Measurements from ENCODE around the gene IVD.
A peak's percentile ranks its signal among the peaks of the same experiment; 100 is the strongest.

The IVD gene

DNA sequence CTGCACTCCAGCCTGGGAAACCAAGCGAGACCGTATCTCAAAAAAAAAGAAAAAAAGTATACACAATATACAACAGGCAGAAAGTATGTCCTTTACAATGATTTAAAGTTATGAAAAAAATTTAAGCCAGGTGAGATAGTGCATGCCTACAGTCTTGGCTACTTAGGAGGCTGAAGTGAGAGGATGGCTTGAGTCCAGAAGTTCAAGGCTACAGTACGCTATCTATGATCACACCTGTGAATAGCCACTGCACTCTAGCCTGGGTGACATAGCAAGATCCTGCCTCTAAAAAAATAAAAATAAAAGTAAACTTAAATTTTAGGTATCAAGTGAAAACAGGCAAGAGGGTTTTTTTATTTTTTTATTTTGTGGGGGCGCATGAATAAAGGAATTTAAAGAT, 26.2 kb upstream of the IVD start:
- no peak for DNase-seq

DNA sequence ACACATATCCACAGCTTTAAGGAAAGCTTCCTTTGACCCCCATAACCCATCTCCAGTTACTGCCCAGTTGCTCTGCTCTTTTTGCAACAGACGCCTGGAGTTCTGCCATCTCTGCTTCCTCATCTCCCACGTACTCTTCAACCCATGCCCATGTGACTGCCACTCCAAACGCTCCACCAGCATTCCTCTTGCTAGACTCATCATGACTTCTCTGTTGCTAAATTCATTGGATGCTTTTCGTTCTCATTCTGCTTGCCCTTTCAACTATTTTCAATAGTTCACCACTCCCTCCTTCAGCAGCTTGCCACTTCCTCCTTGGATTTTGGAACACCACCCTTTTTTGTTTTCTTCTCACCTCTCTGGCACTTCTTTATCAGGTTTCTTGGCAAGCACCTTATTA, 25.7 kb upstream of the IVD start:
- DNase-seq: no peak

DNA sequence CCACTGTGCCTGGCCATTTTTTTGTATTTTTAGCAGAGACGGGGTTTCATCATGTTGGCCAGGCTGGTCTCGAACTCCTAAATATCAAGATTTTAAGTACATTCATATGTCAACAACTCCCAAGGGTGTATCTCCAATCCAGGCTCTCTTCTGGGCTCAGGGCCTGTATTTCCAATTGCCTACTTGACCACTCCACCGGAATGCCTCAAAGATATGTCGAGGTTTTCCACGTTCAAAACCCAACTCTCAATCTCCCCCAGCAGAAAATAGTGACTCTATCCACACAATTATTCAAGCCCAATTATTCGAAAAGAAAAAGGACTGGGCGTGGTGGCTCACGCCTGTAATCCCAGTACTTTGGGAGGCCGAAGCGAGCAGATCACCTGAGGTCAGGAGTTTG, 25.0 kb upstream of the IVD start:
- DNase-seq: no peak

DNA sequence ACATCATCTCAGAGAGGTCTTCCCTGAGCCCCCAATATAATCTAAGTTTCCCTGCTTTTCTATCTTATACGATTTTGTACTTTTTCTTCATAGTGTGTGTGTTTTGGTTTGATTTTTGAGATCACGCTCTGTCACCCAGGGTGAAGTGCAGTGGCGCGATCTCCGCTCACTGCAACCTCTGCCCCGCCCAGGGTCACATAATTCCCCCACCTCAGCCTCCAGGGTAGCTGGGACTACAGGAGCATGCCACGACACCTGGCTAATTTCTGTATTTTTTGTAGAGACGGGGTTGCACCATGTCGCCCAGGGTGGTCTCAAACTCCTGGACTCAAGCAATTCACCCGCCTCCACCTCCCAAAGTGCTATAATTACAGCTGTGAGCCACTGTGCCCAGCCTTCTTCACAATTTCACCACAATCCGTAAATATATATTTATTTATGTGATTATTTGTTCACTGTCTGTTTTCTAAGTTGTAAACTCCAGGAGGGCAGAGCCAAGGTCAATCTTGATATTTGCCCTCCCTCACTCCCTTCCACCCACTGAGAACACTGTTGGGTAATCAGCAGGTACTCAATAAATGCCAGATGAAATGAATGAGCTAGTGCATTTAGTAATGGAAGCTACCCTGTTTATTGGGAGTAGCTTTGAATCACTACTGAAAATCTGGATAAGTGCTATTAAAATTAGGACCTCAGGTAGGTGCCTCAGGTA, 23.6 kb upstream of the IVD start:
- no peak for DNase-seq

DNA sequence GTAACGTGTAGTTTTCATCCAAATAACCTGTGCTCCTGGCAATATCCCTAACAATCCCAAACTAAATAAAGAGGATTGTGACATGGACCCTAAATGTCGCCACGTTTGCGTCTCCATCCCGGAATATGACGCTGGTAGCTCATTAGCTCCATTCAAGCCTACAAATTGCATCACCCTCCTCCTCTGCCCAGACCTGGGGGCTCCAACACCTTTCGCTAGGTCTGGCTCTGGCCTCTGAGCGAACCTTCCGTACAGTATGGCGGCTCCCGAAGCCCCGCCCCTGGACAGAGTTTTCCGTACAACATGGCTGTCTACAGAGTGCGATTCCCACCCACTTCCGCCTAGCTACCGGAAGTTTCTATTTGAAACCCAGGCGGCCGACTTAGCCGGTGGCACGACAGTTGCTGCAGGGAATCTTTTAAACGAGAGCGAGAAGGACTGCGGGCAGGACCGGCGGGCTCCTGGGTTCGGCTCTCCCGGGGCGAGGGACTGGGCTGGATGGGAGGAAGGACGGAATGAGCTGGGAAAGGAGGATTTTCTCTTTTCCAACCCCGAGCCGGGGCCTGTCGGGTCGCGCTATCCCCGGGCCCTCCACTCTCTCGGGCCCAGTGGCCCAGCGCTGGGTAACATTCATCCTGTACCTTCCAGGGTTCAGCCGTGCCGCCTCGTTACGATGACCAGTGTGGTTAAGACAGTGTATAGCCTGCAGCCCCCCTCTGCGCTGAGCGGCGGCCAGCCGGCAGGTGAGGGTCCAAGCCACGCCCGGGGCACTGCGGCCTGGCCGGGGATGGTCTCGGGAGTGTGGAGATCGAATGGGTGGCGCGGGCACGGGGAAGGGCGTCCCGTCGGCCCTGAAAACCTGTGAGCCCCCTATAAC, 22.8 kb upstream of the IVD start, which contains the start of gene KNSTRN:
Gene KNSTRN, plus strand, starts transcription at position 142 of the 877 bp plus-strand sequence. Its CDS starts 115 bp downstream, at position 257.
- peak; percentile 87 for DNase-seq

DNA sequence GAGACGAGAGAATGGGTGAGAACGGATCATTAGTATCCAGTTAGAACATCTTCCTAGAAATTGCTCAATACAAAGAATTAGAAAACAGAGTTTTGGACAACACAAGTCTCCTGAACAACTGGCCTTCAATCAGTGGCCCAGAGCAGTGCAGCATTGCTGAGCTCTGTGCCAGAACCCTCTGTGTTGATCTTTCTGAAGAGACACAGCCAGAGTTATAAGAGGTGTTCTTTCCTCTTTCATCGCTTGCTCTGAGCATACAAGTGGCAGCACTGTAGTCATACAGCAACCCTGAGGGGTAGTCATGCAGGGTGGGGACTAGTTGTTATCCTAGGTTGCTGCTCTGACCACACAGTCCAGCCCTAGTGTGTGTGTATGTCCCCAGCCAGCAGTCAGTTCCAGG, 19.1 kb upstream of the IVD start:
- no peak for DNase-seq

DNA sequence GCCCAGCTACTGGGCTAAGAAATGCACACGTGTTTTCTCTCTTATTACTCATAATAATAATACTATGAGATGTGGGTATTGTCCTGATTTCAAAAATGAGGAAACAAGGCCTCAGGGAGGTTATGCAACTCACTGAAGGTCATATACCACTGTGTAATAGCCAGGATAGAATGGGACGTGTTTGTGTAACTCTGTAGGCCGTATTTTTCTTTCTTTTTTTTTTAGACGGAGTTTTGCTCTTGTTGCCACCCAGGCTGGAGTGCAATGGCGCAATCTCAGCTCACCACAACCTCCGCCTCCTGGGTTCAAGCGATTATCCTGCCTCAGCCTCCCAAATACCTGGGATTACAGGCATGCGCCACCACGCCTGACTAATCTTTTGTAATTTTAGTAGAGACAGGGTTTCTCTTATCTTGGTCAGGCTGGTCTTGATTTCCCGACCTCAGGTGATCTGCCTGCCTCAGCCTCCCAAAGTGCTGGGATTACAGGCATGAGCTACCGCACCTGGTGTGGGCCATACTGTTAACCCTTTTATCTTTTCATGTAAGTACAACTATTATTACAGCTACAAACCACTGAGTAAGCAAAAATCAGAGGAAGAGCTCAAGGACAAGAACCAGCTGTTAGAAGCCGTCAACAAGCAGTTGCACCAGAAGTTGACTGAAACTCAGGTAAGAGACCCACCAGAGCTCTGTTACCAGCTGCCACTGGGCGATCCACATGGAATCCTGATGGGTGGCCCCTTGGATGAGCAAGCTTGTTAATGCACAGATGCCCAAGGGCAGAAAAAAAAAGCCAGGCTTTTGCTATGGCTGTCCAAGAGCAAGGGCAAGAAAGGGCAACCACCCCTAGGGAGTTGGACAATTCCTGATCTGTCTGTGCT, 16.4 kb upstream of the IVD start:
- no peak for DNase-seq

DNA sequence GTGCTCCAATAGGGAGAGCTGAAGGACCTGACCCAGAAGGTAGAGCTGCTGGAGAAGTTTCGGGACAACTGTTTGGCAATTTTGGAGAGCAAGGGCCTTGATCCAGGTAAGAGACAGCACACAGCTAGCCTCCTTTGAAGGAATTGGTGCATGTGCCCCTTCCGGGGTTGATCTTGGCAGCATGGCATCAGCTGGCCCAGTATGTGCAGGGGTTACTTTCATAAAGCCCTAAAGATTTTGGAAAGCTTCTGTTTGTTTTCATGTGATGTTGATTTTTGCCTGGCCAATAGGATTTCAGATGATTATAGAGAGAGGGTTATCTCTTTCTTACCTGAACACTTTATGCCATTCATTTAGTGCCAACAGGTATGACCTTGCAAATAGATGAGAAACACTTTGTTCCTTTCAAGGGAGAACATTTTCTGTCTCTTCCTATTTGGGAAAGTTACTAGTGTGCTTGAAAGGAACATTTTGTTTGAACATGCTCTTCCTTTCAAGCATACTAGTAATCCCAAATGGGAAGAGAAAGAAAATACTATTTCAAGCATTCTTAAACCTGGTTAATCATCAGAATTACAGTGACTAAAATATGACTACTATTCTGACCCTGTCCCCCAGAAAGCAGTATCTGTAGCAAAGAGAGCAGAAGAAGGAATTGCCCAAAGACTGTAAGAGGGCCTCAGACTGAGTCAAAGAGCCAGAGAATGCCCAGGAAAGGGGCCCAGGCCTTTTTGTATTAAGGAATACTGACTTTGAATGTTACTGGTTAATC, 15.6 kb upstream of the IVD start:
- DNase-seq: no peak

DNA sequence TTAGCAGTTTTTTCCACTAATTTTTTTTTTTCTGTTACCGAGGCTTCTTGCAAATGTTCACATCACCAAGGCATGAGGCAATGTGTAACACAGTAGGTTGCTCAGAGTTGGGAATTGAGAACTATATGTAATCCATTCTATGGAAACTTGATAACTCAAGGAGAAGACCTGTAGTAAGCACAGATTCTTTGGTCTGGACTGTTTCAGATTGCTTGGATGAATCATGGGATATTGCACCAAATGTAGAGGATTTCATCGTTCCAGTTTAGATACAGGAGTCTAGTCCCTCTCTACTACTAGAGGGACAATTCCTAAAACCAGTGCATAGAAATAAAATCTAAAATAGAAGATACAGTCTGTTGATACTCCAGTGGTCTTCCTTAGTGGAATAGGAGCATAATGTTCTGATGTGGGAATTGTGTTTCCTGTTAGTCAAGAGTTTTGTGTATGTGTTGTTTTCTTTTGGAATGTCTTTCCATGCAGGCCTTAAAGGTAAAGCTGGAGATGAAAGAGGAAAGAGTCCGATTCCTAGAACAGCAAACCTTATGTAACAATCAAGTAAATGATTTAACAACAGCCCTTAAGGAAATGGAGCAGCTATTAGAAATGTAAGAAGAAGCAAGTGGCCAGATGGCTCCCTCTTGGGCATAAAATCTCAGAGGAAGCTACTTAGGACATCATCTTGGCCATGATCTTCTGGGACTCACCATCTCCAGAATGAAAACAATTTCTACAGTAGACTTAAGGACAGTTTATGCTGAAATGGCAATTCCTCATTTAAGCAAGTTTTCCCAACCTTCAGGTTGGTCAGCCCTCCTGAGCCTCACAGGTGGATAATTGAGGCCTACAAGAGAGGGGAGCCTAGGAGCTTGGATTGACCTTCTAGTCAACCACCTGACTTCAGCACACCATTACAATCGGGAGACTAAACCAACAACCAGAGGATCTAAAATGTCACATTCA, 12.3 kb upstream of the IVD start:
- no peak for DNase-seq

DNA sequence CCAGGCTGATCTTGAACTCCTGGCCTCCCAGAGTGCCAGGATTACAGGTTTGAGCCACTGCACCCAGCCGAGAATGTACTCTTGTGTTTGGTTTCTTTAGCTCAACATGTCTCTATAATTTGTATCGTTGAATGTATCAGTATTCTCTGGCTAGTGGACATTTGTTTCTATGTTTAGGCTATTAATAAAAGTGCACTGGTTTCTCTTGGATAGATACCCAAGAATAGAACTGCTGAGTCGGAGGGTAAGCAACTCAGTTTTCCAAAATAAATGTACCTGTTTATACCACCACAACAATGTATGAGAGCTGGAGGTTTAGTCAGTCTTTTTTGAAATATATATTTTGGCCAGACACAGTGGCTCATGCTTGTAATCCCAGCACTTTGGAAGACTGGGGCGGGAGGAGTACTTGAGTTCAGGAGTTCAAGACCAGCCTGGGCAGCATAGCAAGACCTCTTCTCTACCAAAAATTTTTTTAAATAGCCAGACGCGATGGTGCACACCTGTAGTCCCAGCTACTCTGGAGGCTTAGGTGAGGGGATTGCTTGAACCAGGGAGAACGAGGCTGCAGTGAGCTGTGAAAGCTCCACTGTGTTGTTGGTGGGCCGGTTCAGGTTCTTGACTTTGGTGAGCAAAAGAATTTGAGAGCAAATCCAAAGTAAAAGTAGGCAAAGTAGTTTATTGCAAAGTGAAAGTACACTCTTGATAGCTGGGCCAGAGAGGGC, 7.7 kb upstream of the IVD start:
- no peak for DNase-seq

DNA sequence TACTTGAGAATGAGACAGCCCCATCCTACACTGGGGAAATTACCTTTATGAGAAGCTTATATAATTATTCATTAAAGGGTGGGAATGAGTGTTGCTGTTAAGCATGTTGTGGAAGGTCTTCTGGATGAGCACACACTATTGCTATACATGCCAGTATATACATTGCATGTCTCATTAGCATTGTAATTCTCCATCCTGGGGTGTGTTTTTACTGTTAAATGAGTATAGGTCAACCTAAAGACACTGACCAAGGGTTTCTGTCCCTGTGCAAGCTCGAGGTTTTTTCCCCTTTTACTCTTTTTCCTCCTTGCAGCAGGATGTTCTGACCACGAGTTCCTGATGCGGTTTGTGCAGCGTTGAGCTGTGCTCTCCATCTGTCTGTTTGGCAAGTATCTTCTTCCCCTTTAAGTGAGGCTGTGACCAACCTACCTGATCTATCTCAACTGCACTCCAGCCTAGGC, 7.2 kb upstream of the IVD start:
- DNase-seq: no peak

DNA sequence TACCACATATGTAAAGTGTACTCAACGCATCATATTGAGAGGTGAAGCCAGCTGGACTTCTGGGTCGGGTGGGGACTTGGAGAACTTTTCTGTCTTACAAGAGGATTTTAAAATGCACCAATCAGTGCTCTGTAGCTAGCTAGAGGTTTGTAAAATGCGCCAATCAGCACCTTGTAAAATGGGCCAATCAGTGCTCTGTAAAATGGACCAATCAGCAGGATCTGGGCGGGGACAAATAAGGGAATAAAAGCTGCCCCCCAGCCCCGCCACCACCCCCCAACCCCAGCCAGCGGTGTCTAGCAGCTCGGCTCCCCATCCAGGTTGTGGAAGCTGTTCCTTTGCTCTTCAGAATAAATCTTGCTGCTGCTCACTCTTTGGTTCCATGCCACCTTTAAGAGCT, 6.2 kb upstream of the IVD start:
- no peak for DNase-seq

DNA sequence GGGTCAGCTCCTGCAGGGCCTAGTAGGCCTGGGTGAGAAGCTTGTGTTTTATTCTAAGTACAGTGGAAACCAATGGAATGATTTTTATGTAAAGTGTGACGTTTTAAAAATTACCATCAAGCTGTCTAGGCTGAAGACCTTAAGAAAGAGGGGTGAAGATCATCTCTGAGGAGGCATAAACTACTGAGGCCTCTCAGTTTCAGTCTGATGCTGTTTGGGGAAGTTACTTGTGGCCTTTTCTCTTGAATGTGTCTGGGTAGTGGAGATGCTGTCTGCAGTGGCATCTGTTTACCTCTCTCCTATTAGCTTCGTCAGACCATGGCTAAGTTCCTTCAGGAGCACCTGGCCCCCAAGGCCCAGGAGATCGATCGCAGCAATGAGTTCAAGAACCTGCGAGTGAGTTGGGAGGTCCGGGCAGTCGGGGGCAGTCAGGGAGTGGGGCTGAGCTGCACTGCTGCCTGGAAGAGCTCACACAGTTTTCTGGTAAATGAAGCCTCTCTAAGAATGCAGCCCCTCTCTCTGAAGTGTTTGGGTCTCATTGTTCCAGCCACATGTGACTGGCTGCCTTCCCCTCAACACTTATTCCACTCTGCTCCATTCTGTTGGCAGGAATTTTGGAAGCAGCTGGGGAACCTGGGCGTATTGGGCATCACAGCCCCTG, 1.9 kb downstream of the IVD start:
- DNase-seq: no peak

DNA sequence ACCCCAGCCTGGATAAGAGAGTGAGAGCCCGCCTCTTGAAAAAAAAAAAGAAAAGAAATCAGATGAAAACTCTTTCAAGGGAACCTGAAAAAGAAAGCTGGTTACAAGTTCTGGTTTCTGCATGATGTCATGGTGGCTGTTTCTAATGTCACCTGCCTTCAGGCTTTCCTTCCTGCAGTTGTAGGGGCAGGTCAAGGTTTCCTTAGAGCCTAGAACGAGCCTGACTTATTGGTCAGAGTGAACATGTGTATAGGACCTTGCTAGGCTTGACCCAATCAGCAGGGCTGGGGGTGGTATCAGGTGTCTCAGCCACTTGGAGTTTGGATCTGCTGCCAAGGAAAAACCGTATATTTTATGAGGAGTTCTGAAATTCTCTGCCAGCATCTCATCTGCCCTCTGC, 3.8 kb downstream of the IVD start:
- DNase-seq: no peak

DNA sequence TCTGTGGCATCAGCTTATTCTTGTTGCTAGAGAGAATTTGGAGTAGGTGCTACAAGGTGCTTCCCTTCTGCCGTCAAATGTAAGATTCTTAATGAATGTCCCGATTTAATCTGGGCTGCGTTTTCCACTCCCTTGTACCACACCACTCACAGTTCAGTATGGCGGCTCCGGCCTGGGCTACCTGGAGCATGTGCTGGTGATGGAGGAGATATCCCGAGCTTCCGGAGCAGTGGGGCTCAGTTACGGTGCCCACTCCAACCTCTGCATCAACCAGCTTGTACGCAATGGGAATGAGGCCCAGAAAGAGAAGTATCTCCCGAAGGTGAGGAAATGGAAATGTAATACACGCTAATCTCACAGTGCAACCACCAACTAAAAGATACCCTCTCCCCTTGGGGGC, 4.9 kb downstream of the IVD start:
- DNase-seq: no peak

DNA sequence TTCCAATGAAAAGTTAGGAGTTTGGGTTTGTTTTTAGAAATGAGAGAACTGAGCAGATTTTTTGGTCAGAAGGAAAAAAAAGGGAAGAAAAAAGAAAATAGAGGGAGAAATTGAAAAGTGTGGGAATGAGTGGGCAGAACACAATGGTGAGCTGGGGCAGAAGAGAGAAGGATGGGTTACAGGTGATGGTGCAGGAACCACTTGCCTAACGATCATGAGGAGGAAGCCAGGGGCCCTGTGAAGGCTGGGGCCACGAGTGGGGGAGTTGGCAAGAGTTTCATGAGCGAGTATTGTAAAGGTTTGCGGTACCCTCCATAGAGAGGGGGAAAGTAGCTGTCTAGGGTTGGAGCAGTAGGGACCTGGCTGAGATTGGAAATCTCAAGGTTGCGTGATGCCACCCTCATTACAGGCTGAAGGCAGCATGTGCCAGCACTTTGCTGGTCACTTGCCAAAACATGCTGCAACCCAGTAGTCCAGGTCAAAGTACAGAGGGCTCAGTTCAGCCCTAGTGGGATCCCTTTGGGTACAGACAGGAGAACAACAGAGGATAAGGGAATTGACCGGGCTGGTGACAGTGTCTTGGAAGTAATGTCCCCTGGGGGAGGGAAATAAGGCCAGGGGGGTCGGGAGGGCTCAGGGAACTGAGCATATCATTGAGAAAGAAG, 6.6 kb downstream of the IVD start:
- DNase-seq: no peak

DNA sequence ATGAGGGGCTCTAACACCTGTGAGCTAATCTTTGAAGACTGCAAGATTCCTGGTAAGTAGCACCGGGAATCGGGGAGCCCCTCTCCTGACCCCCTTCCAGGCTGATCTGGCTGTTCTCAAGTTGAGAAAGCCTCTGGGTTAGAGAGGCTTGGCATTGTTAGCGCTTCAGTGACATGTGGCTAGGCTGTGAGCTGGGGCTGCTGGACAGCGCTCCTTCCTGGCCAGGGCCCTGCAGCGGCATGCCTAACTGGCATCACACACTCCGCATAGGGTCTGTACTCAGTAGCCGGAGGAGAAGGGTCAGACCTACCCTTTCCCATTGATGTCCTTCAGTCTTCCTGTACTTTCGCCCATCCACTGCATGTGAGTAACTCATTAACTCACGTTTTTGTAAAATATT, 7.4 kb downstream of the IVD start:
- DNase-seq: no peak

DNA sequence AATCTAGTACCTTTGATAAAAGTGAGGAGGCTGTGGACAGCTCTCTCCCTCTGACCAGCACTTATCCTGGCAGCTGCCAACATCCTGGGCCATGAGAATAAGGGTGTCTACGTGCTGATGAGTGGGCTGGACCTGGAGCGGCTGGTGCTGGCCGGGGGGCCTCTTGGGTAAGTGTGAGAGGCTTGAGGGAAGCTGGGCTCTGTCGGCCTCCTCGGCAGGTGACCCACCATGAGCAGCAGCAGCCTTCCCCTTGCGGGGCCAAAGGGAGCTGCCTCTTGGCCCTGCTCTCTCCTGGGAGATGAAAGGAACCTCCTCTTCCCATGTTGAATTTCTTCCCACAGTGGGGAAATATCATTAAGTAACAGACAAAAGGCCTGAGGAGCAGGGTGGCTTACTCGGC, 9.2 kb downstream of the IVD start:
- DNase-seq: no peak

DNA sequence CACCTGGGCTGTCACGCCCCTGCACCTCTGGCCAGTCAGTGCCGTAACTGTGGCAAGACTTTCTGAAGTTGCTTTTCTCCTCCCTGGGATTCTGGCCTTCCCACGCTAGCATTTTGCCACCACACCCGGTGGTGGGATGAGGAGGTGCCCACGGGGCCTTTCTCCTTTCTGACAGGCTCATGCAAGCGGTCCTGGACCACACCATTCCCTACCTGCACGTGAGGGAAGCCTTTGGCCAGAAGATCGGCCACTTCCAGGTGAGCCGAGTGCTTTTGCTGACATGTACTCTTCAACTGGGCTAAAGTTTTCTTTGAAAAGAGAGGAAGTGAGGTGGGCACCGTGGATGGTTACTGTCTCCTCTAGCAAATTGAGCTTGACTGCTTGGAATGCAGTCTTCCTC, 9.6 kb downstream of the IVD start:
- no peak for DNase-seq
